Pancreas (tissue), 10 donors: ENCODE results near the gene SFXN5. TPM values are rescaled to one million over a fixed set of nuclear protein-coding genes. Genes with fewer than 3 reads are reported as not detected.
A peak's percentile ranks its signal among the peaks of the same experiment; 100 is the strongest.

Source experiments
- ATAC-seq, 4 donors: fragments of 200-7000 bp; cut with Tn5 transposase; one replicate each; pipeline versions ENCODE4 v1.8.0 to v1.9.1; 2020; ENCODE audit warnings: mild to moderate bottlenecking in 4 of 4, moderate library complexity in 4 of 4
- DNase-seq, 6 donors: peaks; one replicate each; pipeline ENCODE4 v3.0.0-alpha.2; 2020
- FAIRE-seq: peaks from 2 replicates; lab custom pipeline; 2012; peaks lifted over from hg19 to GRCh38; lab: Jason Lieb, UNC
- H3K27ac ChIP-seq, 4 donors: fragments of 200-600 bp; sonication (generic); 1 replicate in 3 of 4; 2 replicates in 1 of 4; pipeline versions ENCODE4 v1.5.0 to v1.8.0; 2020
- H3K27me3 ChIP-seq, 4 donors: fragments of 200-600 bp; one replicate each; pipeline ENCODE4 v1.8.0; 2021
- H3K36me3 ChIP-seq, 3 donors: fragments of 200-600 bp; sonication (generic) in 1 of 3; one replicate each; pipeline versions ENCODE4 v1.5.0 to v1.8.0; 2020 to 2021
- H3K4me1 ChIP-seq, 3 donors: fragments of 200-600 bp; one replicate each; pipeline ENCODE4 v1.8.0; 2021
- H3K4me3 ChIP-seq, 4 donors: fragments of 200-600 bp; sonication (generic) in 2 of 4; one replicate each; pipeline versions ENCODE4 v1.5.0 to v1.8.0; 2020 to 2021
- H3K9me3 ChIP-seq, 4 donors: fragments of 200-600 bp; one replicate each; pipeline ENCODE4 v1.8.0; 2021
- CTCF ChIP-seq, 4 donors: fragments of 200-600 bp; sonication (generic) in 3 of 4; IDR thresholded peaks; one replicate each; pipeline versions ENCODE4 v1.5.0 to v1.8.0; 2021; ENCODE audit warnings: antibody characterized with exemption in 4 of 4
- WGBS, 2 donors: extraction: QIAGEN DNeasy Blood & Tissue Kit; methylation state at CpG; one replicate each; pipeline ENCODE4 v1.1.7; 2013; 5-methylcytosine and 5-hydroxymethylcytosine counted together
- intact Hi-C, 3 donors: fragments of 100-400 bp; cut with DNase I; formaldehyde crosslinking; loops; one replicate each; pipeline versions ENCODE4 v1.11.1 to v1.14.2; 2022
- polyA plus RNA-seq, 2 donors: library from polyadenylated mRNA; stranded (reverse); fragments of 200-250 nt; gene quantifications; one replicate each; pipeline ENCODE4 v1.2.3, GENCODE V29; 2013
- total RNA-seq, 6 donors: library from RNA; stranded (reverse); fragmentation: NEBNext Ultra II Directional in 4 of 6; extraction: Animal tissue kit (Norgen Biotek cat#: 25700) in 4 of 6; gene quantifications; one replicate each; pipeline versions ENCODE4 v1.2.1 to v1.2.4, GENCODE V29; 2021 to 2023
- donor health status: healthy with polysubstance abuse.
- donor health status: DM: no; HTN: no; CAD: no; lungs with moderate emphysema.
- donor health status: DM: no; HTN: no; CAD: no.
- donor health status: control.
- donor health status: control.
- donor health status: Bipolar disorder and iron deficiency.
- donor health status: DM: yes; HTN: yes; CAD: no.
- donor health status: DM: no; HTN: no; CAD: no.
- donor health status: DM: no; HTN: no; CAD: no.
- donor health status: DM: yes; HTN: yes; CAD: no.

Gene SFXN5
- total and polyA plus RNA-seq, 8 donors: 2.6 to 8.4 (median 5.4) TPM

- FAIRE-seq: no peak
- whole genome bisulfite sequencing, 2 donors: 82 to 95% methylated on average over 14 of the region's 14 CpGs
- TF ChIP-seq CTCF (IDR thresholded peaks at IDR 0.05): no peak
- no peaks in the 10 kb centered on the region for H3K36me3 ChIP-seq
- H3K4me3 ChIP-seq: no peak overlapping the region
- H3K9me3 ChIP-seq: no peaks in the 10 kb centered on the region
- peaks cover 0 to 8% (median 0%) of the 10 kb centered on the region in 4 donors for H3K27me3 ChIP-seq
- no peaks in the 10 kb centered on the region for H3K4me1 ChIP-seq
- peak in 2 of 6 donors; percentile 52 to 64 for DNase-seq
- no peak for ATAC-seq
- intact Hi-C loops: no loop called here
- no peak overlapping the region for H3K27ac ChIP-seq
Observed at GRCh38 chr2:72931280-72931910, 140.1 kb downstream of the SFXN5 start.

GRCh38 chr2:72929010-72929409 lies 142.5 kb downstream of the SFXN5 start:
- ATAC-seq (no peak), DNase-seq (no peak), FAIRE-seq (no peak)
- no peak overlapping the region for H3K4me3 ChIP-seq
- no peak for TF ChIP-seq CTCF (IDR thresholded peaks at IDR 0.05)
- H3K27me3 ChIP-seq: peaks cover 0 to 25% (median 8%) of the 10 kb centered on the region in 4 donors
- peaks cover 0 to 9% (median 0%) of the 10 kb centered on the region in 3 donors for H3K4me1 ChIP-seq
- H3K36me3 ChIP-seq: no peaks in the 10 kb centered on the region
- 91 to 100% methylated on average over 1 of the region's 1 CpG for WGBS, 2 donors
- H3K9me3 ChIP-seq: no peaks in the 10 kb centered on the region
- intact Hi-C loops: no loop called here
- no peak overlapping the region for H3K27ac ChIP-seq

- intact Hi-C loops: no loop called here
- Histone ChIP-seq H3K9me3 (no peaks in the 10 kb centered on the region), H3K4me3 (no peak overlapping the region), H3K27ac (no peak overlapping the region), H3K4me1 (peaks cover 0 to 9% (median 0%) of the 10 kb centered on the region in 3 donors), H3K36me3 (no peaks in the 10 kb centered on the region), H3K27me3 (peaks cover 0 to 35% (median 12%) of the 10 kb centered on the region in 4 donors)
- DNase-seq (peak in 1 of 6 donors; percentile 11), ATAC-seq (no peak), FAIRE-seq (no peak)
- 71 to 78% methylated on average over 8 of the region's 8 CpGs for WGBS, 2 donors
- no peak for TF ChIP-seq CTCF (IDR thresholded peaks at IDR 0.05)
Observed at GRCh38 chr2:72927619-72928550, 143.6 kb downstream of the SFXN5 start.

- no peak for FAIRE-seq
- H3K27me3 ChIP-seq: peaks cover 0 to 40% (median 12%) of the 10 kb centered on the region in 4 donors
- no peak overlapping the region for H3K4me3 ChIP-seq
- 55 to 62% methylated on average over 6 of the region's 6 CpGs for WGBS, 2 donors
- intact Hi-C loops: no loop called here
- H3K36me3 ChIP-seq: no peaks in the 10 kb centered on the region
- TF ChIP-seq CTCF (IDR thresholded peaks at IDR 0.05): no peak
- DNase-seq: no peak
- no peaks in the 10 kb centered on the region for H3K9me3 ChIP-seq
- no peak overlapping the region for H3K27ac ChIP-seq
- no peak for ATAC-seq
- peaks cover 0 to 9% (median 0%) of the 10 kb centered on the region in 3 donors for H3K4me1 ChIP-seq
Observed at GRCh38 chr2:72926811-72927465, 144.6 kb downstream of the SFXN5 start.
